ENCODE data around the gene CCDC73. TPM values are rescaled to one million over a fixed set of nuclear protein-coding genes. Genes with fewer than 3 reads are reported as not detected.

The CCDC73 gene
- total RNA-seq, 1 donor from 2014 or later, result 4.1 TPM

- no peak for DNase-seq (ENCODE audit: low spot score)
Measured at GRCh38 chr11:32586576-32587190, 207.8 kb downstream of the CCDC73 start.

GRCh38 chr11:32584921-32585320, 209.5 kb downstream of the CCDC73 start:
- no peak for DNase-seq (ENCODE audit: low spot score)

- peak; percentile 97 for DNase-seq (ENCODE audit: low spot score)
Measured at GRCh38 chr11:32583459-32584271, 210.8 kb downstream of the CCDC73 start, which contains the start of gene EIF3M. Gene EIF3M, plus strand, starts transcription at chr11:32583831. Its CDS starts 57 bp downstream, at chr11:32583888.

GRCh38 chr11:32581556-32581955, 212.9 kb downstream of the CCDC73 start:
- DNase-seq (ENCODE audit: low spot score), result no peak

GRCh38 chr11:32580967-32581366, 213.5 kb downstream of the CCDC73 start:
- no peak for DNase-seq (ENCODE audit: low spot score)

GRCh38 chr11:32576456-32576855, 218.0 kb downstream of the CCDC73 start:
- no peak for DNase-seq (ENCODE audit: low spot score)

GRCh38 chr11:32575070-32575469, 219.4 kb downstream of the CCDC73 start:
- DNase-seq (ENCODE audit: low spot score), result peak; percentile 8

GRCh38 chr11:32574421-32574820, 220.0 kb downstream of the CCDC73 start:
- DNase-seq (ENCODE audit: low spot score), result peak; percentile 66

- DNase-seq (ENCODE audit: low spot score), result peak; percentile 2
Measured at GRCh38 chr11:32573228-32573627, 221.2 kb downstream of the CCDC73 start.

GRCh38 chr11:32571039-32571438, 223.4 kb downstream of the CCDC73 start:
- DNase-seq (ENCODE audit: low spot score), result peak; percentile 4

- DNase-seq (ENCODE audit: low spot score), result no peak
Measured at GRCh38 chr11:32569313-32569881, 225.1 kb downstream of the CCDC73 start.

GRCh38 chr11:32567154-32567553, 227.3 kb downstream of the CCDC73 start:
- no peak for DNase-seq (ENCODE audit: low spot score)

- DNase-seq (ENCODE audit: low spot score), result no peak
Measured at GRCh38 chr11:32566517-32566916, 227.9 kb downstream of the CCDC73 start.

- no peak for DNase-seq (ENCODE audit: low spot score)
Measured at GRCh38 chr11:32563600-32563959, 230.9 kb downstream of the CCDC73 start.

- DNase-seq (ENCODE audit: low spot score), result peak; percentile 86
Measured at GRCh38 chr11:32562839-32563599, 231.4 kb downstream of the CCDC73 start.

- no peak for DNase-seq (ENCODE audit: low spot score)
Measured at GRCh38 chr11:32561835-32562234, 232.6 kb downstream of the CCDC73 start.

GRCh38 chr11:32555895-32556294, 238.6 kb downstream of the CCDC73 start:
- DNase-seq (ENCODE audit: low spot score), result no peak

- no peak for DNase-seq (ENCODE audit: low spot score)
Measured at GRCh38 chr11:32555091-32555490, 239.4 kb downstream of the CCDC73 start.
